MCF 10A (cell line): ENCODE results near the gene BRME1. TPM values are rescaled to one million over a fixed set of nuclear protein-coding genes. Genes with fewer than 3 reads are reported as not detected.

Experiments
- BruUV-seq: library from RNA; stranded (reverse); fragments of 400-500 nt; replicated peaks from 2 replicates; lab custom pipeline; 2021; lab: Mats Ljungman, UMichigan
- CTCF ChIA-PET: fragments of 300-600 bp; sonication (Branson Sonifier 250); formaldehyde crosslinking; extraction: SDS; loops from one replicate; lab custom pipeline; 2021; ENCODE audit warnings: antibody characterized with exemption, inconsistent platforms; lab: Yijun Ruan, JAX
- POLR2A ChIA-PET: fragments of 300-600, 350-650 bp; sonication (Branson Sonifier 250); formaldehyde crosslinking; extraction: SDS; loops from one replicate; lab custom pipeline; 2020; ENCODE audit warnings: antibody characterized with exemption, inconsistent platforms; lab: Yijun Ruan, JAX
- DNase-seq: peaks from one replicate; pipeline ENCODE4 v3.0.0-alpha.2; 2018; ENCODE audit not compliant: unreplicated experiment
- H3K27ac Mint-ChIP-seq: one replicate; pipeline ENCODE4 v1.8.0; 2022; ENCODE audit warnings: mild to moderate bottlenecking, low read depth, mixed read lengths; ENCODE audit not compliant: unreplicated experiment
- H3K27me3 Mint-ChIP-seq: one replicate; pipeline ENCODE4 v1.8.0; 2022; ENCODE audit warnings: mixed read lengths; ENCODE audit not compliant: insufficient read depth, unreplicated experiment
- H3K36me3 Mint-ChIP-seq: one replicate; pipeline ENCODE4 v1.8.0; 2022; ENCODE audit warnings: mild to moderate bottlenecking, moderate library complexity, mixed read lengths; ENCODE audit not compliant: insufficient read depth, unreplicated experiment
- H3K4me1 Mint-ChIP-seq: one replicate; pipeline ENCODE4 v1.8.0; 2022; ENCODE audit warnings: mixed read lengths; ENCODE audit not compliant: insufficient read depth, unreplicated experiment
- H3K4me3 Mint-ChIP-seq: one replicate; pipeline ENCODE4 v1.8.0; 2022; ENCODE audit warnings: mild to moderate bottlenecking, moderate library complexity, mixed read lengths; ENCODE audit not compliant: unreplicated experiment
- H3K9me3 Mint-ChIP-seq: one replicate; pipeline ENCODE4 v1.8.0; 2022; ENCODE audit warnings: mixed read lengths; ENCODE audit not compliant: unreplicated experiment
- CTCF ChIP-seq: fragments of 200-600 bp; IDR thresholded peaks from one replicate; pipeline ENCODE4 v1.8.0; 2022; ENCODE audit warnings: antibody characterized with exemption, mild to moderate bottlenecking; ENCODE audit not compliant: unreplicated experiment
- intact Hi-C: fragments of 100-400 bp; cut with micrococcal nuclease; formaldehyde crosslinking; loops from 2 replicates; pipeline ENCODE4 v1.14.1; 2022
- microRNA-seq: library from miRNA; unstranded; fragments of <30 nt; microRNA quantifications from one replicate; pipeline ENCODE4 v1.2.0, GENCODE V29; 2022
- total RNA-seq: library from RNA; stranded (reverse); gene quantifications from 2 replicates; pipeline ENCODE4 v1.2.3, GENCODE V29; 2022

The BRME1 gene
- total RNA-seq, 1 experiment from 2014 or later: 0.75 TPM

- BruUV-seq: no TSS peak
- ChIA-PET CTCF (interaction anchor here (0.6 to 1.2 kb wide), 12 partner anchors 13 to 950 kb away, joined by 3 to 5 read pairs (median 3); no protein-coding TSS in a partner anchor), POLR2A (interaction anchor here (0.8 to 10.5 kb wide), 7 partner anchors 10 to 60 kb away, joined by 3 to 265 read pairs (median 5); partner anchors contain the start of gene ZSWIM4)
- H3K4me3 Mint-ChIP-seq: peak overlapping the region; percentile 46
- H3K4me1 Mint-ChIP-seq: peaks cover 7% of the 10 kb centered on the region
- intact Hi-C loops: loop anchor here (1.0 kb wide), 1 partner anchor 36 kb away; no protein-coding TSS in a partner anchor
- peaks cover 99% of the 10 kb centered on the region for H3K36me3 Mint-ChIP-seq
- peak; percentile 94 for DNase-seq
- TF ChIP-seq CTCF: peak; percentile 29
- H3K27me3 Mint-ChIP-seq: no peaks in the 10 kb centered on the region
- H3K27ac Mint-ChIP-seq: peak overlapping the region; percentile 75
- no peaks in the 10 kb centered on the region for H3K9me3 Mint-ChIP-seq
Observed at GRCh38 chr19:13833330-13834243, 72.3 kb downstream of the BRME1 start.

Small RNA genes within 50 kb of the gene (microRNA-seq; reads per million reads assigned to microRNA genes)
- gene MIR181C: 26.6 reads per million, percentile 61 among the genes with 10 or more reads in this experiment
- gene MIR181D: 37.3 reads per million, percentile 66 among the genes with 10 or more reads in this experiment

Other genes starting within 250 kb of the BRME1 start
- 24.8 and 27.0 TPM in 2 replicates for gene MRI1, start 141.6 kb downstream of the BRME1 start, total RNA-seq
- 89.0 and 101 TPM in 2 replicates for gene C19orf53, start 131.7 kb downstream of the BRME1 start, total RNA-seq
- 9.2 and 9.4 TPM in 2 replicates for gene ZSWIM4, start 110.7 kb downstream of the BRME1 start, total RNA-seq
- not detected in 2 replicates for gene NANOS3, start 29.0 kb downstream of the BRME1 start, total RNA-seq
- 36.7 and 37.1 TPM in 2 replicates for gene CC2D1A, start 84 bp upstream of the BRME1 start, total RNA-seq
- gene PODNL1, start 32.3 kb upstream of the BRME1 start, total RNA-seq: 0.25 and 0.51 TPM in 2 replicates
- gene DCAF15, start 46.4 kb upstream of the BRME1 start, total RNA-seq: 17.6 and 19.3 TPM in 2 replicates
- 16.8 and 17.7 TPM in 2 replicates for gene RFX1, start 100.2 kb upstream of the BRME1 start, total RNA-seq
- gene RLN3, start 122.0 kb upstream of the BRME1 start, total RNA-seq: not detected in 2 replicates
- 1.7 and 2.7 TPM in 2 replicates for gene IL27RA, start 125.6 kb upstream of the BRME1 start, total RNA-seq
- not detected in 2 replicates for gene PALM3, start 156.0 kb upstream of the BRME1 start, total RNA-seq
- 0.32 and 0.54 TPM in 2 replicates for gene MISP3, start 166.7 kb upstream of the BRME1 start, total RNA-seq
- not detected in 2 replicates for gene C19orf67, start 179.7 kb upstream of the BRME1 start, total RNA-seq
- gene SAMD1, start 184.6 kb upstream of the BRME1 start, total RNA-seq: 12.9 and 19.8 TPM in 2 replicates
- gene PRKACA, start 211.6 kb upstream of the BRME1 start, total RNA-seq: 44.7 and 49.8 TPM in 2 replicates
- 6.5 and 7.0 TPM in 2 replicates for gene ASF1B, start 230.5 kb upstream of the BRME1 start, total RNA-seq